ENCODE results near the gene PRR30. TPM values are rescaled to one million over a fixed set of nuclear protein-coding genes. Genes with fewer than 3 reads are reported as not detected.

Gene PRR30
- total RNA-seq, 6 experiments from 2014 or later = not detected

- Histone ChIP-seq H3K4me1 (peaks cover 0 to under 1% (median 0%) of the 10 kb centered on the region in 4 donors), H3K36me3 (no peaks in the 10 kb centered on the region), H3K4me3 (no peak overlapping the region), H3K27me3 (no peaks in the 10 kb centered on the region), H3K9me3 (no peaks in the 10 kb centered on the region), H3K27ac (no peak overlapping the region)
- DNase-seq = no peak
- no peak for ATAC-seq
- intact Hi-C loops (cut with DNase I) = no loop called here
- no peak for TF ChIP-seq POLR2A (IDR thresholded peaks at IDR 0.05)
- TF ChIP-seq CTCF (IDR thresholded peaks at IDR 0.05) = no peak
- 86% methylated on average over 3 of the region's 8 CpGs for WGBS (ENCODE audit: insufficient coverage, low coverage, low lambda C conversion rate, missing lambda C conversion rate)
Observed at GRCh38 chr2:27164960-27165763, 26.0 kb upstream of the PRR30 start.

DNA sequence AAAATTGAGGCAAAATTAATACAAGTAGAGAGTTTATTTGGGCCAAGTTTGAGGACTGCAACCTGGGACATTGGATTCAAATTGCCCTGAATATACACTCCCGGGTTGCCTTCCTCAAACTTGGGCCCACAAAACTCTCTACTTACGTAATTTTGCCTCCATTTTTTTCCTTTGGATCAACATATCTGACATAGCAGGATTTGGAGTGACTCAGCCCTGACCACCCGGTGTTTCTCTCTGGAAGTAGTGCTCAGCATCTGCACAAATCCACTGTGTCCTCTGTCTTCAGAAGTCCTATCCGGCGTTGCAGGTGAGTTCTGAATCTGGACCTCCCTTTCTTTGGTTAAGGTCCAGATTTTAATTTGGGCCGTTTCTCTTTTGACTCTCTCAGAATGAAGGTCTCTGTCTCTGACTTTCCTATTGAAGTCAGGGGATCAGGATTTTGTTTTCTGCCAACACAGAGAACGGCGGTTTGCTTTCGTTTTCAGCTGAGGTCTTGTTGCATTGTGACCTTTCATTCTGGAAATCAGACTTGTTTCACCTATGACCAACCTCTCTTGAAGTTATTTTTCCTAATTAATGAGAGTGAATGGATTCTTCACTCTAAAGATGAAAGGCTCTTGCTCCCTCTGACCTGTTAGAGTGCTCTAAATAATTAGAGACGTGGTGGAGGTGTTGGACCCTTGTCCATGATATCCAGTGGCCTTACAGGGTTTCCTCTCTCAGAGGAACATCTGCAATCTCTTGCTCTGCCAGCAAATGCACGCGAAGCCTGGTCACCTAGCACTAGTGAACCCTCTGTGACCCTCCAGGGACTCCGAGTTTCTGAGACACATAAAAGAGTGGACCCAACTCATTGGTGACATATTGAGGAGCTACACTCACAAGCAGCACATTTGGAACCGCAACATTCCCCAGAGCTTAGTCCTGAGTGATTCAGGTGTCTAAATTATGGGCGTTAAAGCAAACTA, 23.2 kb upstream of the PRR30 start:
- no peak for TF ChIP-seq CTCF (IDR thresholded peaks at IDR 0.05)
- TF ChIP-seq POLR2A (IDR thresholded peaks at IDR 0.05) = no peak
- peak overlapping the region; percentile 72 to 76 (median 73) for H3K27ac ChIP-seq
- H3K4me1 ChIP-seq = no peaks in the 10 kb centered on the region
- no peaks in the 10 kb centered on the region for H3K27me3 ChIP-seq
- H3K9me3 ChIP-seq = no peaks in the 10 kb centered on the region
- DNase-seq = no peak
- ATAC-seq = peak; percentile 75 to 83 (median 80)
- H3K36me3 ChIP-seq = no peaks in the 10 kb centered on the region
- intact Hi-C loops (cut with DNase I) = no loop called here
- H3K4me3 ChIP-seq = peak overlapping the region; percentile 14 to 42 (median 29)
- 37% methylated on average over 15 of the region's 15 CpGs for WGBS (ENCODE audit: insufficient coverage, low coverage, low lambda C conversion rate, missing lambda C conversion rate)

DNA sequence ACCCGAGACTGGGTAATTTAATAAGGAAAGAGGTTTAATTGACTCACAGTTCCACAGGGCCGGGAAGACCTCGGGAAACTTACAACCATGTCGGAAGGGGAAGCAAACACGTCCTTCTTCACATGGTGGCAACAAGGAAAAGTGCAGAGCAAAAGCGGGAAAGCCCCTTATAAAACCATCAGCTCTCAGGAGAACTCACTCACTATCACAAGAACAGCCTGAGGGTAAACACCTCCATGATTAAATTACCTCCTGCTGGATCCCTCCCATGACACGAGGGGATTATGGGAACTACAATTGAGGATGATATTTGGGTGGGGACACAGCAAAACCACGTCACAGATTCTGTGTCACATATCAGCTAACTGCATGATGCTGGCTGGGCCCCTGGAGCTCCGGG, 21.0 kb upstream of the PRR30 start:
- intact Hi-C loops (cut with DNase I) = no loop called here
- Histone ChIP-seq H3K4me3 (no peak overlapping the region), H3K36me3 (no peaks in the 10 kb centered on the region), H3K9me3 (no peaks in the 10 kb centered on the region), H3K27me3 (no peaks in the 10 kb centered on the region), H3K4me1 (no peaks in the 10 kb centered on the region), H3K27ac (no peak overlapping the region)
- DNase-seq (no peak), ATAC-seq (no peak)
- WGBS (ENCODE audit: insufficient coverage, low coverage, low lambda C conversion rate, missing lambda C conversion rate) = 94% methylated on average over 9 of the region's 9 CpGs
- TF ChIP-seq POLR2A (IDR thresholded peaks at IDR 0.05) = no peak
- TF ChIP-seq CTCF (IDR thresholded peaks at IDR 0.05) = no peak

DNA sequence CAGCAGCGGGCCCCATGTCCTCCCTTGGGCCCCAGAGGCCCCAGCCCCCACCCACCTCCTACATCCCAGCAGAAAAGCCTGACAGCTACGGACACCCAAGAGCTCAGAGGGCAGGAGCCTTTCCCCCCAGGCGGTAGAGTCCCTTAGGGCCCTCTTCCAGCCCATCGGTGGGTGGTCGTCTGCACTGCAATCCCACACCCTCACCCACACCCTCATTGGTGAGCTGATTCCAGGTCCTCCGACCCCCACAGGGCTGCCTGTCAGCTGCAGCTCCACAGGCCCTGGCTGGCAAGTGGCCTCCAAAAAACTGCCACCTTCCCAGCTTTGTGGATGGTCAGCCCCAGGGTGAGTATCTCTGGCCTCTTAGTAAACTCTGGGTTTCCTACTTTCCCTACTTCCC, 20.1 kb upstream of the PRR30 start:
- TF ChIP-seq CTCF (IDR thresholded peaks at IDR 0.05) = no peak
- no peak for TF ChIP-seq POLR2A (IDR thresholded peaks at IDR 0.05)
- WGBS (ENCODE audit: insufficient coverage, low coverage, low lambda C conversion rate, missing lambda C conversion rate) = 84% methylated on average over 3 of the region's 6 CpGs
- no peak for DNase-seq

More for the DNA sequence above, 20.1 kb upstream of the PRR30 start:
- Histone ChIP-seq H3K4me3 (no peak overlapping the region), H3K27ac (no peak overlapping the region), H3K27me3 (no peaks in the 10 kb centered on the region), H3K4me1 (no peaks in the 10 kb centered on the region), H3K9me3 (no peaks in the 10 kb centered on the region), H3K36me3 (no peaks in the 10 kb centered on the region)
- intact Hi-C loops (cut with DNase I) = no loop called here
- ATAC-seq = no peak

Data from right lobe of liver (tissue), 6 donors.